B cell (primary cell): ENCODE data around the gene ITGAV. TPM values are rescaled to one million over a fixed set of nuclear protein-coding genes. Genes with fewer than 3 reads are reported as not detected.

Source experiments
- ATAC-seq: fragments of 200-7000 bp; cut with Tn5 transposase; one replicate; pipeline ENCODE4 v1.10.0; 2021; ENCODE audit warnings: low read depth, mild to moderate bottlenecking, moderate number of reproducible peaks, moderate library complexity
- CTCF ChIA-PET: fragments of 350-600 bp; sonication (Branson Sonifier 250); formaldehyde crosslinking; loops from one replicate; lab custom pipeline; 2021; ENCODE audit warnings: antibody characterized with exemption, inconsistent platforms; lab: Charles Lee
- POLR2A ChIA-PET: fragments of 350-600 bp; sonication (Branson Sonifier 250); formaldehyde crosslinking; loops from one replicate; lab custom pipeline; 2021; ENCODE audit warnings: antibody characterized with exemption; lab: Charles Lee
- DNase-seq: peaks from one replicate; pipeline ENCODE4 v3.0.0; 2013
- H2AFZ ChIP-seq: 2 replicates; pipeline ENCODE4 v1.6.1; 2012; ENCODE audit warnings: mild to moderate bottlenecking, low read depth, low read length; ENCODE audit not compliant: insufficient read depth, poor library complexity, severe bottlenecking
- H3K27ac ChIP-seq, 2 donors: 1 replicate in 1 of 2; 2 replicates in 1 of 2; pipeline ENCODE4 v1.5.1; 2012 to 2013; ENCODE audit warnings: low read length in 2 of 2, mild to moderate bottlenecking in 2 of 2, moderate library complexity in 1 of 2
- H3K27me3 ChIP-seq, 4 experiments: fragments of 200-600 bp in 1 of 4; sonication (generic) in 1 of 4; replicated peaks in 1 of 4; 1 replicate in 2 of 4; 2 replicates in 2 of 4; pipeline versions ENCODE4 v1.6.1 to v1.7.0; 2013 to 2016; ENCODE audit warnings: low read length in 3 of 4, mild to moderate bottlenecking in 2 of 4, mixed read lengths in 1 of 4, moderate library complexity in 1 of 4; ENCODE audit not compliant: insufficient read depth in 4 of 4, control insufficient read depth in 3 of 4; ENCODE audit errors: control extremely low read depth in 1 of 4
- H3K36me3 ChIP-seq, 2 experiments: replicated peaks in 1 of 2; 1 replicate in 1 of 2; 2 replicates in 1 of 2; pipeline versions ENCODE4 v1.6.1 to v1.7.1; 2013; ENCODE audit warnings: low read length in 1 of 2; ENCODE audit not compliant: insufficient read depth in 2 of 2, control insufficient read depth in 1 of 2; ENCODE audit errors: control extremely low read depth in 1 of 2, extremely low read depth in 1 of 2
- H3K4me1 ChIP-seq, 2 donors: fragments of 200-600 bp in 1 of 2; sonication (generic) in 1 of 2; 1 replicate in 1 of 2; 2 replicates in 1 of 2; pipeline versions ENCODE4 v1.5.1 to v1.6.1; 2013 to 2017; ENCODE audit warnings: low read length in 2 of 2; ENCODE audit not compliant: control insufficient read depth in 2 of 2, insufficient read depth in 2 of 2
- H3K4me2 ChIP-seq: replicated peaks from 2 replicates; pipeline ENCODE3; 2012; ENCODE audit warnings: mild to moderate bottlenecking, low read depth, low read length; ENCODE audit not compliant: poor library complexity, severe bottlenecking
- H3K4me3 ChIP-seq, 5 experiments: fragments of 200-600 bp in 1 of 5; sonication (generic) in 1 of 5; 1 replicate in 3 of 5; 2 replicates in 2 of 5; pipeline versions ENCODE4 v1.5.1 to v1.7.0; 2011 to 2016; ENCODE audit warnings: low read length in 4 of 5, mild to moderate bottlenecking in 4 of 5, low read depth in 2 of 5, control low read depth in 1 of 5, moderate library complexity in 1 of 5; ENCODE audit not compliant: insufficient read depth in 1 of 5; ENCODE audit errors: control extremely low read depth in 1 of 5, extremely low read depth in 1 of 5
- H3K79me2 ChIP-seq: fragments of 200-600 bp; sonication (generic); one replicate; pipeline ENCODE4 v1.6.0; 2016; ENCODE audit warnings: low read length; ENCODE audit not compliant: control insufficient read depth, insufficient read depth
- H3K9ac ChIP-seq: fragments of 200-600 bp; sonication (generic); 2 replicates; pipeline ENCODE4 v1.6.1; 2017; ENCODE audit warnings: mild to moderate bottlenecking, low read length, moderate library complexity
- H3K9me3 ChIP-seq, 3 donors: one replicate each; pipeline versions ENCODE4 v1.6.1 to v1.7.1; 2013; ENCODE audit warnings: low read length in 2 of 3; ENCODE audit not compliant: control insufficient read depth in 2 of 3, insufficient read depth in 1 of 3; ENCODE audit errors: control extremely low read depth in 1 of 3
- H4K20me1 ChIP-seq: 2 replicates; pipeline ENCODE4 v1.6.0; 2012; ENCODE audit warnings: mild to moderate bottlenecking, low read length; ENCODE audit not compliant: insufficient read depth, control insufficient read depth, poor library complexity, severe bottlenecking
- H3K27ac Mint-ChIP-seq: one replicate; pipeline ENCODE4 v1.8.0; 2021; ENCODE audit warnings: mixed read lengths
- H3K27me3 Mint-ChIP-seq: one replicate; pipeline ENCODE4 v1.8.0; 2021; ENCODE audit warnings: mixed read lengths
- H3K4me1 Mint-ChIP-seq: one replicate; pipeline ENCODE4 v1.8.0; 2021; ENCODE audit warnings: mixed read lengths
- H3K4me3 Mint-ChIP-seq: one replicate; pipeline ENCODE4 v1.8.0; 2021; ENCODE audit warnings: mixed read lengths
- H3K9me3 Mint-ChIP-seq: one replicate; pipeline ENCODE4 v1.8.0; 2022; ENCODE audit warnings: mixed read lengths; ENCODE audit not compliant: insufficient read depth
- CTCF ChIP-seq: fragments of 200-600 bp; IDR thresholded peaks from one replicate; pipeline ENCODE4 v1.8.0; 2022; ENCODE audit warnings: antibody characterized with exemption, mild to moderate bottlenecking
- EZH2 ChIP-seq: IDR thresholded peaks from 2 replicates; pipeline ENCODE4 v1.6.1; 2012; ENCODE audit warnings: borderline replicate concordance, low read depth, mild to moderate bottlenecking, moderate library complexity, low read length; ENCODE audit not compliant: insufficient read depth, poor library complexity, severe bottlenecking
- WGBS: methylation state at CpG from one replicate; pipeline ENCODE4 v1.1.5; 2013; ENCODE audit warnings: missing lambda C conversion rate; ENCODE audit not compliant: insufficient coverage; 5-methylcytosine and 5-hydroxymethylcytosine counted together
- intact Hi-C: fragments of 100-400 bp; cut with micrococcal nuclease; formaldehyde crosslinking; loops from one replicate; pipeline ENCODE4 v1.10.0; 2022
- polyA plus RNA-seq: library from polyadenylated mRNA; depleted of rRNA; stranded (reverse); fragments of >200 nt; gene quantifications from 2 replicates; pipeline ENCODE4 v1.2.3, GENCODE V29; 2012
- total RNA-seq, 2 donors: library from RNA; stranded (reverse); fragments of 120-200 nt in 1 of 2; gene quantifications; 1 replicate in 1 of 2; 2 replicates in 1 of 2; pipeline versions ENCODE4 v1.2.3 to v1.2.4, GENCODE V29; 2013 to 2022

The ITGAV gene
- total and polyA plus RNA-seq, 2 donors (not counting 1 experiment from before 2014, with no cell fraction given), result 0.58 to 3.6 TPM

GRCh38 chr2:186543561-186544131 lies 46.2 kb upstream of the ITGAV start:
- ChIA-PET CTCF (no interaction called here), POLR2A (no interaction called here)
- DNase-seq (no peak), ATAC-seq (no peak)
- Mint-ChIP-seq H3K4me3 (no peak overlapping the region), H3K9me3 (no peaks in the 10 kb centered on the region), H3K27me3 (peaks cover 4% of the 10 kb centered on the region), H3K27ac (no peak overlapping the region), H3K4me1 (no peaks in the 10 kb centered on the region)
- Histone ChIP-seq H3K9me3 (no peaks in the 10 kb centered on the region), H2AFZ (no peak overlapping the region), H4K20me1 (no peaks in the 10 kb centered on the region), H3K79me2 (no peaks in the 10 kb centered on the region), H3K4me2 (no peak overlapping the region), H3K27me3 (no peaks in the 10 kb centered on the region), H3K36me3 (no peaks in the 10 kb centered on the region), H3K4me3 (no peak overlapping the region), H3K4me1 (no peaks in the 10 kb centered on the region), H3K9ac (no peak overlapping the region), H3K27ac (no peak overlapping the region)
- WGBS, result no CpG with 5 or more reads among the region's 3 CpGs
- intact Hi-C loops, result no loop called here
- TF ChIP-seq CTCF (no peak), EZH2 (no peak)

- Mint-ChIP-seq H3K27me3 (peaks cover 4% of the 10 kb centered on the region), H3K27ac (no peak overlapping the region), H3K9me3 (no peaks in the 10 kb centered on the region), H3K4me1 (no peaks in the 10 kb centered on the region), H3K4me3 (no peak overlapping the region)
- Histone ChIP-seq H4K20me1 (no peaks in the 10 kb centered on the region), H3K9ac (no peak overlapping the region), H2AFZ (no peak overlapping the region), H3K27me3 (no peaks in the 10 kb centered on the region), H3K79me2 (no peaks in the 10 kb centered on the region), H3K36me3 (no peaks in the 10 kb centered on the region), H3K4me1 (no peaks in the 10 kb centered on the region), H3K4me2 (no peak overlapping the region), H3K9me3 (no peaks in the 10 kb centered on the region), H3K4me3 (no peak overlapping the region), H3K27ac (no peak overlapping the region)
- intact Hi-C loops, result no loop called here
- ChIA-PET POLR2A (no interaction called here), CTCF (no interaction called here)
- TF ChIP-seq CTCF (no peak), EZH2 (no peak)
- ATAC-seq, result no peak
- no peak for DNase-seq
- no CpG with 5 or more reads among the region's 1 CpG for WGBS
Observed at GRCh38 chr2:186544255-186544675, 45.6 kb upstream of the ITGAV start.
